Measurements from ENCODE around the gene APP.

GRCh38 chr21:25929856-25930520 is 240.6 kb downstream of the APP start:
- TF ChIP-seq POLR2A (IDR thresholded peaks at IDR 0.05; ENCODE audit: low read depth, low read length) (no peak), POLR2AphosphoS5 (IDR thresholded peaks at IDR 0.05; ENCODE audit: low read depth, low read length) (no peak), TAF1 (IDR thresholded peaks at IDR 0.05; ENCODE audit: borderline replicate concordance, low read depth, low read length) (no peak)
